GM12874 (cell line): ENCODE measurements around the gene EPC1.

Source experiments
- TF ChIP-seq, protein P1 (sequence below): IDR thresholded peaks from 2 replicates; pipeline ENCODE4 v1.5.1; 2011; ENCODE audit warnings: low read depth, mild to moderate bottlenecking, control low read depth, low read length, moderate library complexity; ENCODE audit not compliant: insufficient read depth

The EPC1 gene

DNA sequence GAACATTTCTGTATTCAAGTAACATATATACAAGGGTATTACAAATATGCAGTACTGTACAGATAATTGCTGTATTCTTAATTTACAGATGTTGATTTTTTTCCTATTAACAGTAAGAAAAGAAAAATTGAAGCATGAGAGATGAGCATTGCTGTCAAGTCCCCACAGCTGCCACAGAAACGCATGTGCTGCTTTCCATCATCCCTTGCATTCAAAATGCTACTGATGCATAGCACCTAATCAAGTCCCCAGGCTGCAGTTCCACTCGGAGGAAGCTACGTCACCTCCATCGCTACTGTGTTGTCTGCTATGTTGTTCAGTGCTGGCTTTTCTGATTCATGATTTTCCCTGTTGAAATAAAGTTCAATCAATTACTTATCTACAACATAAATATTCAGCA, 78.2 kb downstream of the EPC1 start:
- TF ChIP-seq, protein P1, sequence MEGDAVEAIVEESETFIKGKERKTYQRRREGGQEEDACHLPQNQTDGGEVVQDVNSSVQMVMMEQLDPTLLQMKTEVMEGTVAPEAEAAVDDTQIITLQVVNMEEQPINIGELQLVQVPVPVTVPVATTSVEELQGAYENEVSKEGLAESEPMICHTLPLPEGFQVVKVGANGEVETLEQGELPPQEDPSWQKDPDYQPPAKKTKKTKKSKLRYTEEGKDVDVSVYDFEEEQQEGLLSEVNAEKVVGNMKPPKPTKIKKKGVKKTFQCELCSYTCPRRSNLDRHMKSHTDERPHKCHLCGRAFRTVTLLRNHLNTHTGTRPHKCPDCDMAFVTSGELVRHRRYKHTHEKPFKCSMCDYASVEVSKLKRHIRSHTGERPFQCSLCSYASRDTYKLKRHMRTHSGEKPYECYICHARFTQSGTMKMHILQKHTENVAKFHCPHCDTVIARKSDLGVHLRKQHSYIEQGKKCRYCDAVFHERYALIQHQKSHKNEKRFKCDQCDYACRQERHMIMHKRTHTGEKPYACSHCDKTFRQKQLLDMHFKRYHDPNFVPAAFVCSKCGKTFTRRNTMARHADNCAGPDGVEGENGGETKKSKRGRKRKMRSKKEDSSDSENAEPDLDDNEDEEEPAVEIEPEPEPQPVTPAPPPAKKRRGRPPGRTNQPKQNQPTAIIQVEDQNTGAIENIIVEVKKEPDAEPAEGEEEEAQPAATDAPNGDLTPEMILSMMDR: no peak

DNA sequence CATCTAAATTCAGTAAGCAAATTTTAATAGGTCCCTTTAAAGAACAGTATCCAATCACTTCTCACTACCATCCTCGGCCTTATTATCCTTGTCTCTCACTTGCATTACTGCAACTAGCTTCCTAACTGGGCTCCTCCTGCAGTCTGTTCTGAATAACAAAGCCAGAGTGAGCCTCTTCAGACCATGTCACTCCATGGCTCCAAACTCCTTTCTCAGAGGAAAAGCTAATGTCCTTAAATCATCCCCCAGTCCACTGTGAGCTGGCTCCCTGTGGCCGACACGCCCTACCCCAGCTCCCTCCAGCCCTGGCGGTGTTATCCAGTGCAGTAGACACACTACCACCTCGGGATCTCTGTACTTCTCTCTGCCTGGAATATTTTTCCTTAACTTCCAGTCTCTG, 80.0 kb downstream of the EPC1 start:
- TF ChIP-seq, protein P1: no peak

DNA sequence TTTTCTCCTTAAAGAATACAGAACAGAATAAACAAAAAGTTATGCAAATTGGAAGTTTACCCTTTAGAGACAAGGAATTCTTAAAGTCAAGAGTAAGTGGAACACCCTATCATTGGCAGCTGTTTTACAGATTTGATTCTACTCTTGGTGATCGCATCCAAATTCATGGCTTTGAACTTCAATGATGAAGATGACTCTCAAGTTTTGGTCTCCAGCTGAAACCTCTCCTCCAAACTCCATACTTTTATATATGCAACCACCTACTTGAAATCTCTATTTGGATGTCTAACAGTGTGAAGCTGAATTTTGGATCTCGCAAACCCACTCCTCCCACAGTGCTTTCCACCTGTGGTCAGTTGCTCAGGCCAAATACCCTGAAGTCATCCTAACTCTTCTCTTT, 80.4 kb downstream of the EPC1 start:
- TF ChIP-seq, protein P1: no peak

DNA sequence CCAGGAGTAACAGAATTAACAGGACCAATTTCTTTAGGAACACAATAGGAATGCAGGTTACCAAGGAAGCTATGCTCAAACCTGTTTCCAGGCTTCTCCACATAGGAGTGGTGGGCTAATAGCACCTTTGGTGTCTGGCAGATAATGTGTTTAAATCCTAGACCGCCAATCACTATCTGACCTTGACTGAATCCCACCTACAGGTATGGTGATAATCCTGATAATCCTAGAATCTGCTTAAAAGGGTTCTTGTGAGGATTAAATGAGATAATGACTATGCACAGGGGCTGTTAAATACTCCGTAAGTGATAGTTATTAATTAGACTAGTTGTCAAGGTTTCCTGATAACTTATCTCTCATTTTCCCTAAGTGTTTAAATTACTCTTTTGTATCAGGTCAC, 81.2 kb downstream of the EPC1 start:
- TF ChIP-seq, protein P1: no peak

DNA sequence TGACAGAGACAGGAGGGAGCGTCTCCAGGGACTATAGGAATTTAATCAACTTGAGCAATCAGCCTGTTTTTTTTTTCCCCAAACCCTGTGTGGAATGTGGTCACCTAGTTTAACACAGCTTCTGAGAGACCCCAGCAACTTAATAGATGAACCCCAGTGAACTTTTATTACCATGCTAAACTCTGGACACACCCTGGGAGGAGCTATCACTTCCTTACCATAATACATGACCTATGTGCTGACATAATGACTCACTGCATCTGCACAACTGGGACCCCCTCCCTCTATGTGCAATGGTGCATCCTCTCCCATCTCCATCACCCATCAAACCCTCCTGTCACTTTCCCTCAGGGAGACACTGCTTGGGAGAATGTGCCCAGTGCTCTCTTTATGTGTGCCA, 83.7 kb downstream of the EPC1 start:
- TF ChIP-seq, protein P1: no peak

DNA sequence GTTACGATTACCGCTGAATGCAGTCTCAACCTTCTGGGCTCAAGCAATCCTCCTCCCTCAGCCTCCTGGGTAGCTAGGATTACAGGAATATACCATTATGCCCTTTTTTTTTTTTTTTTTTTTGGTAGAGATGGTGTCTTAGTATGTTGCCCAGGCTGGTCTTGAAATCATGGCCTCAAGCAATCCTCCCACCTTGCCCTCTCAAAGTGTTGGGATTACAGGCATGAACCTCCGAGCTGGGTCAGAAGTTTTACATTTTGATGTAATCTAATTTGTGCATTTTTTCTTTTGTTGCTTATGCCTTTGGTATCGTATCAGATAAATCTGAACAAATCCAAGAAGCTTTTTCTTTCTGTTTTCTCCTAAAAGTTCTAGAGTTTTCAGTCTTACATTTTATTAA, 87.4 kb downstream of the EPC1 start:
- TF ChIP-seq, protein P1: no peak

DNA sequence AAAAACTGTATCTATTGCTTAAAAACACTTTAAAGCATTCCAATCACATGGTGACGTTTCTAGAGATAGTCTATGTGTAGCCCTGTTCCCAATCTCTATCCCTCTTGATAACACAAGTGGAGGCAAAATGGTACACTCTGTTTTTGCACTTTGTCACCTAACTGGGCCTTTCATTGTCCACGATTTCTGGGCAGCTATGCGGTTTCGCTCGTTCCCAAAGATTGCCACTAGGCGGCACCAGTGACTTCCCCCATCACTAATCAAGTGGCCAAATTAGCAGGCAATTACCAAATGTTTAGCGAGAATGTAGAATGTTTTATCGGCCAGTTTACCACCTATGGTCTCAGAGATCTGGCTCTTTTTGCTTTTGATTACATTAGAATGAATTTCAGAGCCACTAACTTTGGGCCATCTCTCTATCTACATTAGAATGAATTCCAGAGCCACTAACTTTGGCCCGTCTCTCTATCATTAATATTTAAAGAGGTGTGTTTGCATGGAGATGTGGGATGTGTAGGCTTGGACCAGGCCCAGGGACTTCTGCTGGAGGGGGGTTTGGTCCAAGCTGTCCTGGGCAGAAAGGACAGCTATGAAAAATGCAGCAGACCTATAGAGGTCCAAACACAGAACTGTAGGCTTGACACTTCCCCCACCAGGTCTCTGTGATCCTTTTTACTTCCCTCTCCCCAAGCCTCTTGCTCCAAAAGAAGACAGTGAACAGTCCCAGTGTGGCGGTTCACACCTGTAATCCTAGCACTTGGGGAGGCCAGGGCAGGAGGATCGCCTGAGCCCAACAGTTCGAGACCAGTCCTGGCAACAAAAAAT, 90.1 kb downstream of the EPC1 start:
- TF ChIP-seq, protein P1: peak; percentile 89
